ENCODE results near the gene VWA8.

The VWA8 gene

DNA sequence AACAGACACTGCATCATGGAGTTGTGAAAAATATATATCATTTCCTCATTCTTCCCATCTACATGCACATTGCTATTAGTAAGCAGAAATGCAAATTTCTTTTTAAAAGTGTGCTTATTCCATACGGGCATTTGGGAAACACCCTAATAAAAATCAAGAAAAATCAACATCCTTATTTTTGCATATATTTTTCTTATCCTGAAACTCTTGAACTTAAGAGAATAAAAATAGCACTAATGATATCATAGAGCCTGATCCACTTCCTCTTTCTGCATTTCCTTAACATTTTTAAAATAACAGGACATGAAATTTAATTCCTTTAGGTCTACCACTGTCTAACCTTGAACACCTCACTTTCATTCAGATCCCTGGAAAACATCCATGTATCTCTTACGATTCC, 123.3 kb downstream of the VWA8 start:
- no peak for TF ChIP-seq CTCF (IDR thresholded peaks at IDR 0.05)

DNA sequence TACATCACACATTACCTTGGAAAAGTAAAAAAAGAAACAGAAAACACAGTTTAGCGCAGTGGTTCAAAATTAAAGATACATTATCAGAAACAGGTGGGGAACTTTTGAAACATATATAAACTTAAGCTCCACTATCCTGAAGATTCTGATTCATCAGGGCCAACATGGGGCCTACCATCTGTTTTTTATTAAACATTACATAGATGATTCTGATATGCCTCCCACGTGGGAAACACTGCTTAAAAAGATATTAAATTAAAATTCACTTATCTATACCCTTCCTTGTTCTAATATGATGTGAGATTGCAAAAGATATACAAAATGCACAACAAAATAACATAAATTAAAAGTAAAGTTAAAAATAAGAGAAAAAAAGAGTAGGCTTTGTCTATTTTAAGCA, 125.0 kb downstream of the VWA8 start:
- TF ChIP-seq CTCF (IDR thresholded peaks at IDR 0.05): no peak

DNA sequence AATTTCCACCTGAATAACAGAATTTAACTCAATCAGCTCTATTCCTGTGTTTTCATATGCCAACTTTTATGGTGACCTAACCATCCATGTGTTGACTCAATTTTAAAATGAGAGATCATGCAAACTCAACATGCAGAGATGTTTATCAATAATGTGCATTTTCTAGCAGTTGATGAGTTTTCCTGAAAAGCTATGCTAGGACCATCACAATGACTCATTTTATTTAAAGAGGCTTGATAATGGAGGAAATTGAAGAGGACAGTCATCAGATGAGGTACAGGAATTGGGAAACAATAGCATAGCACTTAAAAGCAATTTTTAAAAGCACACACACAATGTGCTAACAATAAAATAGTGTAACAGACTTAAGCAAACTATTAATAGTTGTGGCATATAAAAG, 127.1 kb downstream of the VWA8 start:
- TF ChIP-seq CTCF (IDR thresholded peaks at IDR 0.05): no peak

DNA sequence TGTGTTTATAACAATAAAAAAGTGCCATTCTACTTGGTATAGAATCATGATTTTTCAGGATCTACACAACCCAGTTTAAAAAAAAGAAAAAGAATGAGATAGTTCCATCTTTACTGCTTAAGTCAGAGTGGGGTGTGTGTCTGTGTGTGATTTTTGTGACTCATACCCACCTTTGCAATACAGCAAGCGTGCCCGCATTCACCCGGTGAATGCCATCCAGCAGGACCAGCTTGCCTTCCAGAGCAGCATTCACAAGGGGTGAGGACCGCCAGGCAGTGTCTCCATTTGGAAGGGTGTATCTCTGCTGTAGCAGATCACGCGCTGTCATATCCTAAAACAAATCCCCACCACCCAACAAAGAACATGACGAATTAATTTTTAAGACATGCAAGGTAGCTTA, 127.7 kb downstream of the VWA8 start:
- TF ChIP-seq CTCF (IDR thresholded peaks at IDR 0.05): no peak

GRCh38 chr13:41827507-41828213, 133.2 kb downstream of the VWA8 start:
- TF ChIP-seq CTCF (IDR thresholded peaks at IDR 0.05): no peak

- TF ChIP-seq CTCF (IDR thresholded peaks at IDR 0.05): no peak
Observed at GRCh38 chr13:41825691-41826090, 135.2 kb downstream of the VWA8 start.

DNA sequence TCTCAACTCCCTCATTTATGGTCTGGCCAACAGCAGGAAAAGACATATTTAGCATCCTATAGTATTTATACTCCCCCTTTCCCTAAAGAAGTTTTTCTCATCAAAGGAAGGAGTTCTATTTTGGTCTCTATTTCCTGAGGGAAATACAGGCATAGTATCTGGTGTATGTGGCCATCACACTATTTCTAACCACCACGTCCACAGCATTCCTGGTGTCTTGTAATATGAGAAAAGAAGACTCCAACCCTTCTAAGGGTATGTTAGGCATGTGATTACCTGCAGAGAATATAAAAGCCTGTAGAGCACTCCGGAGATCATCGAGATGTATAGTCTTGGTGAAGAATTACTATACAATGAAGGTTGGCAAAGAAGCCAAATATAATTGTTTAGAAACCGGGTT, 137.4 kb downstream of the VWA8 start:
- no peak for TF ChIP-seq CTCF (IDR thresholded peaks at IDR 0.05)

GRCh38 chr13:41822560-41822959, 138.3 kb downstream of the VWA8 start:
- no peak for TF ChIP-seq CTCF (IDR thresholded peaks at IDR 0.05)
